Psoas muscle (tissue), 8 donors: Measurements from ENCODE around the gene RPS6KC1. TPM values are rescaled to one million over a fixed set of nuclear protein-coding genes. Genes with fewer than 3 reads are reported as not detected.
"Not testable (repeated sequence)": the region's sequence is repeated elsewhere in the genome, so short reads cannot be mapped to it uniquely, and the experiment has no call there.

Source experiments
- ATAC-seq, 4 donors: fragments of 200-7000 bp; cut with Tn5 transposase; one replicate each; pipeline ENCODE4 v1.9.1; 2020; ENCODE audit warnings: moderate library complexity in 3 of 4, mild to moderate bottlenecking in 2 of 4
- DNase-seq, 2 donors: peaks; one replicate each; pipeline ENCODE4 v3.0.0-alpha.2; 2020
- H3K27ac ChIP-seq: fragments of 200-600 bp; one replicate; pipeline ENCODE4 v1.8.0; 2022
- H3K27me3 ChIP-seq, 3 donors: fragments of 200-600 bp in 1 of 3; one replicate each; pipeline versions ENCODE4 v1.6.1 to v1.8.0; 2013 to 2022; ENCODE audit warnings: low read length in 2 of 3, mild to moderate bottlenecking in 2 of 3, moderate library complexity in 1 of 3; ENCODE audit not compliant: insufficient read depth in 3 of 3
- H3K36me3 ChIP-seq, 2 donors: fragments of 200-600 bp in 1 of 2; one replicate each; pipeline versions ENCODE4 v1.6.1 to v1.8.0; 2013 to 2022; ENCODE audit warnings: low read depth in 1 of 2, mild to moderate bottlenecking in 1 of 2, moderate library complexity in 1 of 2; ENCODE audit not compliant: insufficient read depth in 1 of 2
- H3K4me1 ChIP-seq: fragments of 200-600 bp; one replicate; pipeline ENCODE4 v1.8.0; 2022
- H3K4me3 ChIP-seq: fragments of 200-600 bp; one replicate; pipeline ENCODE4 v1.8.0; 2022; ENCODE audit warnings: mild to moderate bottlenecking
- H3K9me3 ChIP-seq: fragments of 200-600 bp; one replicate; pipeline ENCODE4 v1.8.0; 2022
- WGBS, 3 donors: extraction: QIAGEN DNeasy Blood & Tissue Kit; methylation state at CpG; one replicate each; pipeline versions ENCODE4 v1.1.6 to v1.1.7; 2013; 5-methylcytosine and 5-hydroxymethylcytosine counted together
- intact Hi-C, 2 donors: fragments of 100-400 bp; cut with DNase I; formaldehyde crosslinking; loops; one replicate each; pipeline versions ENCODE4 v1.11.0 to v1.14.2; 2022
- polyA plus RNA-seq, 3 donors: library from polyadenylated mRNA; stranded (reverse); fragments of 200-250 nt; gene quantifications; one replicate each; pipeline ENCODE4 v1.2.3, GENCODE V29; 2013
- total RNA-seq, 4 donors: library from RNA; stranded (reverse); fragmentation: NEBNext Ultra II Directional in 2 of 4; extraction: Animal tissue kit (Norgen Biotek cat#: 25700) in 2 of 4; gene quantifications; one replicate each; pipeline versions ENCODE4 v1.2.1 to v1.2.4, GENCODE V29; 2021 to 2023
- TF ChIP-seq, protein P1 (sequence below): fragments of 200-600 bp; IDR thresholded peaks from one replicate; pipeline ENCODE4 v1.8.0; 2022; ENCODE audit warnings: antibody characterized with exemption
- donor health status: healthy with polysubstance abuse.
- donor health status: DM: no; HTN: no; CAD: no; lungs with moderate emphysema.
- donor health status: Bipolar disorder and iron deficiency.
- donor health status: healthy.
- donor health status: DM: yes; HTN: yes; CAD: no.
- donor health status: DM: no; HTN: no; CAD: no.
- donor health status: DM: no; HTN: no; CAD: no.
- donor health status: DM: yes; HTN: yes; CAD: no.

RPS6KC1 gene
- total and polyA plus RNA-seq, 7 donors: 8.0 to 19.8 (median 14.0) TPM

- H3K27me3 ChIP-seq: no peaks in the 10 kb centered on the region
- ATAC-seq (no peak), DNase-seq (no peak)
- no peak overlapping the region for H3K4me3 ChIP-seq
- no peaks in the 10 kb centered on the region for H3K36me3 ChIP-seq
- peaks cover 17% of the 10 kb centered on the region for H3K4me1 ChIP-seq
- TF ChIP-seq, protein P1, sequence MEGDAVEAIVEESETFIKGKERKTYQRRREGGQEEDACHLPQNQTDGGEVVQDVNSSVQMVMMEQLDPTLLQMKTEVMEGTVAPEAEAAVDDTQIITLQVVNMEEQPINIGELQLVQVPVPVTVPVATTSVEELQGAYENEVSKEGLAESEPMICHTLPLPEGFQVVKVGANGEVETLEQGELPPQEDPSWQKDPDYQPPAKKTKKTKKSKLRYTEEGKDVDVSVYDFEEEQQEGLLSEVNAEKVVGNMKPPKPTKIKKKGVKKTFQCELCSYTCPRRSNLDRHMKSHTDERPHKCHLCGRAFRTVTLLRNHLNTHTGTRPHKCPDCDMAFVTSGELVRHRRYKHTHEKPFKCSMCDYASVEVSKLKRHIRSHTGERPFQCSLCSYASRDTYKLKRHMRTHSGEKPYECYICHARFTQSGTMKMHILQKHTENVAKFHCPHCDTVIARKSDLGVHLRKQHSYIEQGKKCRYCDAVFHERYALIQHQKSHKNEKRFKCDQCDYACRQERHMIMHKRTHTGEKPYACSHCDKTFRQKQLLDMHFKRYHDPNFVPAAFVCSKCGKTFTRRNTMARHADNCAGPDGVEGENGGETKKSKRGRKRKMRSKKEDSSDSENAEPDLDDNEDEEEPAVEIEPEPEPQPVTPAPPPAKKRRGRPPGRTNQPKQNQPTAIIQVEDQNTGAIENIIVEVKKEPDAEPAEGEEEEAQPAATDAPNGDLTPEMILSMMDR: no peak
- no peaks in the 10 kb centered on the region for H3K9me3 ChIP-seq
- intact Hi-C loops: no loop called here
- H3K27ac ChIP-seq: no peak overlapping the region
Measured at GRCh38 chr1:213135572-213135971, 84.5 kb downstream of the RPS6KC1 start.

DNA sequence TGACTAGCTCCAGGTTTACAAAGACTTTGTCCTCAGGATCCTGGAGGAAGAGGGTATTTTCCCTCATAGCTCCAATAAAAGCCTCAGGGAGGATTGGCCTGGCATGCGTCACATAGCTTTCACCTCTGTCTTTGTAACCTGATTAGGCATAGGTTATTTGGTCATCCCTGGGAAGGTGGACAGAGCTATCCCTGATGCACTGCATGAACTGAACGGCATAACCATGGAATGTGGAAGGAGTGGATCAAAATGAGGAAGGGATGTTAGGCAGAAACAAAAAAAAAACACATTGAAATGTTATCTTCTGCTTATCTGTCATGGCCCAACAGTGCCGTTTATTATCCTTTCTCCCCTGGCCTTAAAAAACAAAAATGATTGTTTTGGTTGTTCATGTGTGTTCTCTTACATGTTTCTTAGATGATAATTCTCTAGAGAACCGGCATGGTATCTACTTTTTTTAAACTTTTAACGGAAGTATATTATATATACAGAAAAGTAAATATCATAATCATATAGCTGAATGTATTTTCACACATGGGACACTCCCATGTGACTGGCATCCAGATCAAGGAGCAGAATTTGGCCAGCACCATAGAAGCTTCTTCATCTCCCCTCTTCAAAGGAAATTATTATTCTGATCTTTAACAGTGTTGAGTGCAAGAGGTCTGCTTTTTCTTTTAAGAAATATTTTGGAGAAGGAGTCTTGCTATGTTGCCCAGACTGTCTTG, 85.3 kb downstream of the RPS6KC1 start:
- 83 to 85% (median 84%) methylated on average over 5 of the region's 5 CpGs for WGBS, 3 donors
- Histone ChIP-seq H3K4me1 (peaks cover 17% of the 10 kb centered on the region), H3K27ac (no peak overlapping the region), H3K36me3 (no peaks in the 10 kb centered on the region), H3K27me3 (no peaks in the 10 kb centered on the region), H3K4me3 (no peak overlapping the region), H3K9me3 (no peaks in the 10 kb centered on the region)
- TF ChIP-seq, protein P1: no peak
- DNase-seq: no peak
- intact Hi-C loops: no loop called here
- no peak for ATAC-seq

GRCh38 chr1:213138391-213138790, 87.3 kb downstream of the RPS6KC1 start:
- intact Hi-C loops: no loop called here
- Histone ChIP-seq H3K27ac (no peak overlapping the region), H3K36me3 (no peaks in the 10 kb centered on the region), H3K4me3 (no peak overlapping the region), H3K27me3 (no peaks in the 10 kb centered on the region), H3K9me3 (no peaks in the 10 kb centered on the region), H3K4me1 (peaks cover 22% of the 10 kb centered on the region)
- ATAC-seq (no peak), DNase-seq (no peak)
- TF ChIP-seq, protein P1: no peak
- WGBS, 3 donors: 95 to 96% (median 96%) methylated on average over 4 of the region's 4 CpGs

DNA sequence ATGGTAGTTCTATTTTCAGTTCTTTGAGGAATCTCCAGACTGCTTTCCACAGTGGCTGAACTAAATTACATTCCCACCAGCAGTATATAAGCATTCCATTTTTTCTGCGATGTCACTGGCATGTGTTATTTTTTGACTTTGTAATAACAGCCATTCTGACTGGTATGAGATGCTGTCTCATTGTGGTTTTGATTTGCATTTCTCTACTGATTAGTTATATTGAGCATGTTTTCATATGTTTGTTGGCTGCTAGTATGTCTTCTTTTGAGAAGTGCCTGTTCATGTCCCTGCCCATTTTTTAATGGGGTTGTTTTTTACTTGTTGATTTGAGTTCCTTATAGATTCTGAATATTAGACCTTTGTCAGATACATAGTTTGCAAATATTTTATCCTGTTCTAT, 87.9 kb downstream of the RPS6KC1 start:
- TF ChIP-seq, protein P1: no peak

DNA sequence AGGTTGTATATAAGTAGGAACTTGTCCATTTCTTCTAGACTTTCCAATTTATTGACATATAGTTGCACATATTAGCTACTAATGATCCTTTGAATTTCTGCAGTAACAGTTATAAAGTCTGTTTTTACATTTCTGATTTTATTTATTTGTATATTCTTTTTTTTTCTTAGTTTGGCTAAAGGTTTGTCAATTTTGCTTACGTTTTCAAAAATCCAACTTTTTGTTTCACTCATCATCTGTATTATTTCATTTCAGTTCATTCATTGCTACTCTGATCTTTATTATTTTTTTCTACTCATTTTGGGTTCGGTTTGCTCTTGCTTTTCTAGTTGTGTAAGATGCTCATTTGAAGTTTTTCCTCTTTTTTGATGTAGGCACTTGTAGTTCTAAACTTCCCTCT, 97.9 kb downstream of the RPS6KC1 start:
- ATAC-seq: no peak
- no peaks in the 10 kb centered on the region for H3K27me3 ChIP-seq
- intact Hi-C loops: no loop called here
- H3K36me3 ChIP-seq: no peaks in the 10 kb centered on the region
- WGBS, 3 donors: 96 to 97% (median 96%) methylated on average over 2 of the region's 2 CpGs
- H3K9me3 ChIP-seq: no peaks in the 10 kb centered on the region
- TF ChIP-seq, protein P1: no peak
- no peak for DNase-seq
- H3K27ac ChIP-seq: no peak overlapping the region
- no peaks in the 10 kb centered on the region for H3K4me1 ChIP-seq
- no peak overlapping the region for H3K4me3 ChIP-seq

More for the DNA sequence above, 87.9 kb downstream of the RPS6KC1 start:
- H3K36me3 ChIP-seq: no peaks in the 10 kb centered on the region
- H3K4me1 ChIP-seq: peaks cover 22% of the 10 kb centered on the region
- no peaks in the 10 kb centered on the region for H3K9me3 ChIP-seq
- no peak for DNase-seq
- intact Hi-C loops: no loop called here
- ATAC-seq: no peak
- no peak overlapping the region for H3K27ac ChIP-seq
- 77 to 93% (median 89%) methylated on average over 1 of the region's 1 CpG for WGBS, 3 donors
- H3K27me3 ChIP-seq: no peaks in the 10 kb centered on the region
- H3K4me3 ChIP-seq: no peak overlapping the region

- H3K27me3 ChIP-seq, intact Hi-C loops: not testable (repeated sequence)
Measured at GRCh38 chr1:213150090-213150489, 99.0 kb downstream of the RPS6KC1 start.

More at GRCh38 chr1:213150090-213150489, 99.0 kb downstream of the RPS6KC1 start:
- not testable (repeated sequence) for H3K4me3 ChIP-seq, DNase-seq, H3K27ac ChIP-seq, H3K9me3 ChIP-seq, H3K4me1 ChIP-seq, H3K36me3 ChIP-seq, ATAC-seq
- WGBS, 3 donors: no CpG with 5 or more reads among the region's 2 CpGs
